GM12878 (cell line): ENCODE measurements around the gene IL10RA. TPM values are rescaled to one million over a fixed set of nuclear protein-coding genes. Genes with fewer than 3 reads are reported as not detected.

ENCODE experiments used
- BHLHE40 ChIP-seq, 2 experiments: fragments of 450-650 bp in 1 of 2; IDR thresholded peaks; 2 replicates each; pipeline ENCODE4 v1.6.1; 2011 to 2017; ENCODE audit warnings: low read depth in 2 of 2, borderline replicate concordance in 1 of 2, improper control_type of control experiment in 1 of 2, low read length in 1 of 2, mild to moderate bottlenecking in 1 of 2
- DPF2 ChIP-seq: fragments of 450-650 bp; IDR thresholded peaks from 2 replicates; pipeline ENCODE4 v1.6.1; 2017; ENCODE audit warnings: mild to moderate bottlenecking
- E2F8 ChIP-seq: fragments of 450-650 bp; IDR thresholded peaks from 2 replicates; pipeline ENCODE4 v1.6.1; 2018; ENCODE audit warnings: mild to moderate bottlenecking, low read depth, moderate library complexity; ENCODE audit not compliant: partially characterized antibody
- EED ChIP-seq: sonication (generic); IDR thresholded peaks from 2 replicates; pipeline ENCODE4 v1.6.1; 2016; ENCODE audit warnings: antibody characterized with exemption, low read depth
- EGR1 ChIP-seq, 2 experiments: IDR thresholded peaks; 1 replicate in 1 of 2; 2 replicates in 1 of 2; pipeline ENCODE4 v1.6.1; 2011 to 2012; ENCODE audit warnings: low read depth in 2 of 2, low read length in 2 of 2, borderline replicate concordance in 1 of 2, mild to moderate bottlenecking in 1 of 2, moderate library complexity in 1 of 2
- ESRRA ChIP-seq: IDR thresholded peaks from 2 replicates; pipeline ENCODE4 v1.6.1; 2012; ENCODE audit warnings: mild to moderate bottlenecking, low read length, improper control_type of control experiment
- EZH2 ChIP-seq: IDR thresholded peaks from 2 replicates; pipeline ENCODE4 v1.6.1; 2012; ENCODE audit warnings: low read depth, mild to moderate bottlenecking, control low read depth, inconsistent platforms, low read length, borderline replicate concordance; ENCODE audit not compliant: control insufficient read depth
- FOXM1 ChIP-seq: IDR thresholded peaks from 2 replicates; pipeline ENCODE4 v1.6.1; 2012; ENCODE audit warnings: low read depth, mild to moderate bottlenecking, inconsistent platforms, low read length, moderate library complexity
- GABPA ChIP-seq: IDR thresholded peaks from 2 replicates; pipeline ENCODE4 v1.6.1; 2014; ENCODE audit warnings: antibody characterized with exemption, low read depth, mild to moderate bottlenecking, inconsistent platforms
- HDAC6 ChIP-seq: fragments of 200-600 bp; sonication (generic); IDR thresholded peaks from one replicate; pipeline ENCODE4 v1.8.0; 2017; ENCODE audit warnings: antibody characterized with exemption; ENCODE audit not compliant: unreplicated experiment
- IKZF2 ChIP-seq, 2 experiments: fragments of 450-650 bp; IDR thresholded peaks; 2 replicates each; pipeline ENCODE4 v1.6.1; 2017; ENCODE audit warnings: mild to moderate bottlenecking in 2 of 2, moderate library complexity in 2 of 2
- MEF2A ChIP-seq: IDR thresholded peaks from 2 replicates; pipeline ENCODE4 v1.6.1; 2011; ENCODE audit warnings: low read depth, mild to moderate bottlenecking, low read length, moderate library complexity; ENCODE audit not compliant: insufficient read depth
- MEF2B ChIP-seq: fragments of 450-650 bp; IDR thresholded peaks from 2 replicates; pipeline ENCODE4 v1.6.1; 2018; ENCODE audit warnings: mild to moderate bottlenecking, moderate library complexity; ENCODE audit not compliant: partially characterized antibody, poor library complexity, severe bottlenecking
- MYB ChIP-seq: fragments of 150-350 bp; IDR thresholded peaks from 2 replicates; pipeline ENCODE4 v1.6.1; 2014; ENCODE audit warnings: mild to moderate bottlenecking, low read depth, low read length, borderline replicate concordance
- NFIC ChIP-seq: IDR thresholded peaks from 2 replicates; pipeline ENCODE4 v1.6.1; 2012; ENCODE audit warnings: low read depth, mild to moderate bottlenecking, inconsistent platforms, low read length, moderate library complexity
- NFXL1 ChIP-seq: fragments of 450-650 bp; IDR thresholded peaks from 2 replicates; pipeline ENCODE4 v1.6.1; 2017; ENCODE audit warnings: antibody characterized with exemption, mild to moderate bottlenecking, borderline replicate concordance
- RELB ChIP-seq: fragments of 450-650 bp; IDR thresholded peaks from 2 replicates; pipeline ENCODE4 v1.6.1; 2017; ENCODE audit warnings: low read depth, mild to moderate bottlenecking, moderate library complexity
- RFX5 ChIP-seq: IDR thresholded peaks from 2 replicates; pipeline ENCODE4 v1.6.1; 2011; ENCODE audit warnings: low read depth, low read length, improper control_type of control experiment
- RUNX3 ChIP-seq: IDR thresholded peaks from 2 replicates; pipeline ENCODE4 v1.6.1; 2012; ENCODE audit warnings: low read length, inconsistent platforms
- SPI1 ChIP-seq: IDR thresholded peaks from 2 replicates; pipeline ENCODE4 v1.6.1; 2011; ENCODE audit warnings: low read depth, mild to moderate bottlenecking, low read length, moderate library complexity, borderline replicate concordance; ENCODE audit not compliant: insufficient read depth
- SREBF2 ChIP-seq: IDR thresholded peaks from 2 replicates; pipeline ENCODE4 v1.6.1; 2012; ENCODE audit warnings: mild to moderate bottlenecking, low read length
- polyA plus RNA-seq, 11 experiments: library from polyadenylated mRNA; depleted of rRNA in 4 of 11; unstranded in 6 of 11; stranded (reverse) in 5 of 11; fragments of >200 nt; fragmentation: Nextera tagmentation in 4 of 11; fragmentation: Illumina TruSeq in 1 of 11; extraction: Ambion mirVana in 4 of 11; extraction: Trizol in 1 of 11; gene quantifications; 1 replicate in 1 of 11; 2 replicates in 10 of 11; pipeline versions ENCODE4 v1.2.1 to v1.2.3, GENCODE V29; 2011 to 2016; ENCODE audit warnings: inconsistent platforms in 2 of 11, missing spikeins in 2 of 11, low read depth in 1 of 11
- total RNA-seq, 4 experiments: library from RNA; depleted of rRNA in 3 of 4; stranded (reverse); fragments of >200 nt in 3 of 4; fragmentation: Illumina TruSeq in 1 of 4; extraction: Trizol in 1 of 4; gene quantifications; 2 replicates each; pipeline versions ENCODE4 v1.2.1 to v1.2.3, GENCODE V29; 2013 to 2021
- TF ChIP-seq, protein P1 (sequence below), 3 experiments: IDR thresholded peaks in 2 of 3; conservative IDR thresholded peaks in 1 of 3; 2 replicates each; pipeline ENCODE4 v1.5.1; 2011; ENCODE audit warnings: low read depth in 3 of 3, low read length in 3 of 3, mild to moderate bottlenecking in 3 of 3, control low read depth in 2 of 3, moderate library complexity in 2 of 3, inconsistent platforms in 1 of 3, mixed read lengths in 1 of 3; ENCODE audit not compliant: control insufficient read depth in 2 of 3, insufficient read depth in 1 of 3; ENCODE audit errors: extremely low read depth in 1 of 3

Gene IL10RA
- total and polyA plus RNA-seq, 10 of the 15 experiments (the other 5 are each of a cell fraction or from before 2014, with no cell fraction given): 0.77 to 45.9 (median 9.6) TPM

- peak; percentile 32; the same call in 1 of the 2 replicates for TF ChIP-seq SPI1
- TF ChIP-seq ESRRA: no peak
- peak; percentile 92 for TF ChIP-seq EED
- TF ChIP-seq, protein P1, sequence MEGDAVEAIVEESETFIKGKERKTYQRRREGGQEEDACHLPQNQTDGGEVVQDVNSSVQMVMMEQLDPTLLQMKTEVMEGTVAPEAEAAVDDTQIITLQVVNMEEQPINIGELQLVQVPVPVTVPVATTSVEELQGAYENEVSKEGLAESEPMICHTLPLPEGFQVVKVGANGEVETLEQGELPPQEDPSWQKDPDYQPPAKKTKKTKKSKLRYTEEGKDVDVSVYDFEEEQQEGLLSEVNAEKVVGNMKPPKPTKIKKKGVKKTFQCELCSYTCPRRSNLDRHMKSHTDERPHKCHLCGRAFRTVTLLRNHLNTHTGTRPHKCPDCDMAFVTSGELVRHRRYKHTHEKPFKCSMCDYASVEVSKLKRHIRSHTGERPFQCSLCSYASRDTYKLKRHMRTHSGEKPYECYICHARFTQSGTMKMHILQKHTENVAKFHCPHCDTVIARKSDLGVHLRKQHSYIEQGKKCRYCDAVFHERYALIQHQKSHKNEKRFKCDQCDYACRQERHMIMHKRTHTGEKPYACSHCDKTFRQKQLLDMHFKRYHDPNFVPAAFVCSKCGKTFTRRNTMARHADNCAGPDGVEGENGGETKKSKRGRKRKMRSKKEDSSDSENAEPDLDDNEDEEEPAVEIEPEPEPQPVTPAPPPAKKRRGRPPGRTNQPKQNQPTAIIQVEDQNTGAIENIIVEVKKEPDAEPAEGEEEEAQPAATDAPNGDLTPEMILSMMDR (IDR thresholded peaks at IDR 0.05 in 2 of 3, conservative IDR thresholded peaks at IDR 0.05 in 1 of 3; ENCODE audit: control insufficient read depth in 2 of 3, extremely low read depth in 1 of 3, insufficient read depth in 1 of 3, low read depth in 3 of 3, low read length in 3 of 3): no peak
- peak; percentile 38; the same call in 1 of the 2 replicates for TF ChIP-seq NFIC
- TF ChIP-seq RFX5: no peak
- TF ChIP-seq EZH2: no peak
- TF ChIP-seq MEF2A: no peak
- TF ChIP-seq DPF2: peak; percentile 65
- peak; percentile 78 to 85 for TF ChIP-seq IKZF2 (IDR thresholded peaks at IDR 0.05)
- TF ChIP-seq GABPA: no peak
- TF ChIP-seq NFXL1: no peak
- peak; percentile 86 for TF ChIP-seq RELB
- TF ChIP-seq MYB: no peak
- TF ChIP-seq EGR1 (IDR thresholded peaks at IDR 0.05; ENCODE audit: borderline replicate concordance in 1 of 2, low read depth in 2 of 2, low read length in 2 of 2): no peak
- TF ChIP-seq BHLHE40 (IDR thresholded peaks at IDR 0.05; ENCODE audit: borderline replicate concordance in 1 of 2, low read depth in 2 of 2, low read length in 1 of 2): 0 out of 4 replicates have a peak, but pooled peaks of 1 of the 2 experiments have one; percentile 3
- TF ChIP-seq E2F8: no peak
- TF ChIP-seq FOXM1: no peak
- TF ChIP-seq SREBF2: no peak
- no peak for TF ChIP-seq HDAC6
- peak; percentile 90 for TF ChIP-seq RUNX3
- no peak for TF ChIP-seq MEF2B
Measured at GRCh38 chr11:117970400-117971024, 15.7 kb upstream of the IL10RA start (continued).
